Neural progenitor cell (in vitro differentiated cells): ENCODE measurements around the gene CCDC97.

Source experiments
- CTCF ChIP-seq: fragments of 200-600 bp; sonication (generic); IDR thresholded peaks from 2 replicates; pipeline ENCODE4 v1.5.1; 2017; ENCODE audit warnings: antibody characterized with exemption, mild to moderate bottlenecking
- EZH2 ChIP-seq: fragments of 200-600 bp; sonication (generic); IDR thresholded peaks from 2 replicates; pipeline ENCODE4 v1.6.1; 2017; ENCODE audit warnings: antibody characterized with exemption, mild to moderate bottlenecking, moderate library complexity

DNA sequence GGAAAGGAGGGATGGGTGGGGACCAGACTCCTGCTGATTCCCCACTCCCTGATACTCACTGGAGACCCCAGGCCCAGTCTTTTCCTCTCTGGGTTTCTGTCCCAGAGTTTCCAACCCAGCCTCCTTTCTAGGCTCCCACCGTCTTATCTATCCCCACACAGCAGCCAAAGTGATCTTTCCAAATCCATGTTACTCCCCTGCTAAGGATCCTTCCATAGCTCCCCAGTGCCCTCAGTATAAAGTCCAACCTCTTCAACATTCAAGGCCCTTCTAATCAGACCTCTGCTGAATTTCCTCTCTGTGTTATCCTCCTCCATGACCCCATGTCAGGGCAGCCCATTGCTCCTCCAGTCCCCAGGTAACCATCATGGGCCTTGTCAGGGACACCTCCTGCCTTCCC lies 45.1 kb downstream of the CCDC97 start:
- no peak for TF ChIP-seq EZH2
- no peak for TF ChIP-seq CTCF
